Retinal pigment epithelial cell (primary cell): ENCODE results near the gene NCKAP5.

Experiments used
- DNase-seq: peaks from one replicate; pipeline ENCODE4 v3.0.0-alpha.2; 2010; ENCODE audit warnings: low read depth
- H3K4me3 ChIP-seq: 2 replicates; pipeline ENCODE4 v1.5.1; 2011; ENCODE audit warnings: mild to moderate bottlenecking, low read length, control low read depth, moderate library complexity
- TF ChIP-seq, protein P1 (sequence below): conservative IDR thresholded peaks from 2 replicates; pipeline ENCODE4 v1.5.1; 2011; ENCODE audit warnings: low read depth, low read length, control low read depth, inconsistent platforms

Gene NCKAP5

GRCh38 chr2:133039531-133039930, 528.7 kb downstream of the NCKAP5 start:
- TF ChIP-seq, protein P1, sequence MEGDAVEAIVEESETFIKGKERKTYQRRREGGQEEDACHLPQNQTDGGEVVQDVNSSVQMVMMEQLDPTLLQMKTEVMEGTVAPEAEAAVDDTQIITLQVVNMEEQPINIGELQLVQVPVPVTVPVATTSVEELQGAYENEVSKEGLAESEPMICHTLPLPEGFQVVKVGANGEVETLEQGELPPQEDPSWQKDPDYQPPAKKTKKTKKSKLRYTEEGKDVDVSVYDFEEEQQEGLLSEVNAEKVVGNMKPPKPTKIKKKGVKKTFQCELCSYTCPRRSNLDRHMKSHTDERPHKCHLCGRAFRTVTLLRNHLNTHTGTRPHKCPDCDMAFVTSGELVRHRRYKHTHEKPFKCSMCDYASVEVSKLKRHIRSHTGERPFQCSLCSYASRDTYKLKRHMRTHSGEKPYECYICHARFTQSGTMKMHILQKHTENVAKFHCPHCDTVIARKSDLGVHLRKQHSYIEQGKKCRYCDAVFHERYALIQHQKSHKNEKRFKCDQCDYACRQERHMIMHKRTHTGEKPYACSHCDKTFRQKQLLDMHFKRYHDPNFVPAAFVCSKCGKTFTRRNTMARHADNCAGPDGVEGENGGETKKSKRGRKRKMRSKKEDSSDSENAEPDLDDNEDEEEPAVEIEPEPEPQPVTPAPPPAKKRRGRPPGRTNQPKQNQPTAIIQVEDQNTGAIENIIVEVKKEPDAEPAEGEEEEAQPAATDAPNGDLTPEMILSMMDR, result no peak
- no peak overlapping the region for H3K4me3 ChIP-seq
- DNase-seq, result no peak

GRCh38 chr2:133026536-133027177, 541.6 kb downstream of the NCKAP5 start:
- no peak for DNase-seq
- no peak overlapping the region for H3K4me3 ChIP-seq
- TF ChIP-seq, protein P1, result no peak

GRCh38 chr2:133025004-133025403, 543.3 kb downstream of the NCKAP5 start:
- TF ChIP-seq, protein P1, result no peak
- H3K4me3 ChIP-seq, result no peak overlapping the region
- no peak for DNase-seq

DNA sequence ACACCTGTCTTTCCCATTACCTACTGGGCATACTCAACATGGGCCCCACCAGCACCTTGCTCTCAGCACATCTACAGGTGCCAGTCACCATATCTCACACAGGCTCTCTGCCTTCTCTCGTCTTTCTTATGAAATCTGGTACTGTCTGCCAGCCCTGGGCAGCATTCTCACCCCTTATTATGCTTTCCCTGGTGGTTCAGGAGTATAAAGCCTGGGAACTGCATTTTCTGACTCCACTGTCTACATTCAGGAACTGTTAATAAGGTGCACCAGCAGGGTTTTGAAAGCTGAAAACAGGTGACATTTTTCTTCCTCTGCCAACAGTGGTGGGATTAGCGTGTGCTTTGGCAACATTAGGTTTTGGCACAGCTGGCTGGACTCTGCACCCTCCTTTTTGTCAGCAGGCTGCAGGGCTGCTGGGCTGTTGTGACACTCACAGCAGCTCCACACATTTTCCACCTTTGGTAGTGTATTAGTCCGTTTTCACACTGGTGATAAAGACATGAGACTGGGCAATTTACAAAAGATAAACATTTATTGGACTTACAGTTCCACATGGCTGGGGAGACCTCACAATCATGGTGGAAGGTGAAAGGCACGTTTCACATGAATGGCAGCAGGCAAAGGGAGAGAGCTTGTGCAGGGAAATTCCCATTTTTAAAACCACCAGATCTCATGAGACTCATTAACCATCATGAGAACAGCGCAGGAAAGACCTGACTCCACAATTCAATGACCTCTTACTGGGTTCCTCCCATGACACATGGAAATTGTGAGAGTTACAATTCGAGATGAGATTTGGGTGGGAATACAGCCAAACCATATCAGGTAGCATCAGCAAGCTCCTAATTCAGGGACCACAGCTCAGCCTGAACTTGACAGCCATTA, 555.2 kb downstream of the NCKAP5 start:
- TF ChIP-seq, protein P1, result no peak
- H3K4me3 ChIP-seq, result no peak overlapping the region
- DNase-seq, result no peak

DNA sequence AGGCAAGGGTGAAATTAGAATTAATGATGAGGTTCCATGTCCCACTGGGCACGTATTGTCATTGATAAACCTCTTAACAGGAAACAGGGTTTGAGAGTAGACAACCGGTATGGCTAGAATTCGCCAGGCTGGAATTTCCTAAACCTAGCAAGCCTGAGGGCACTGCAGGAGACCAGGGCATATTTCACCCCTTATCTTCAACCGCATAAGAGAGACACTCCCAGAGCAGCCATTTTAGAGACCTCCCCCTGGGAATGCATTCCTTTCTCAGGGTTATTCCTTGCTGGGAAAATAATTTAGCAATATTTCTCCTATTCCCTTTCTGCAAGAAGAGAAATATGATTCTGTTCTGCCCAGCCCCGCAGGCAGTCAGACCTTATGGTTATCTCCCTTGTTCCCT, 563.6 kb downstream of the NCKAP5 start:
- DNase-seq, result no peak
- H3K4me3 ChIP-seq, result no peak overlapping the region
- TF ChIP-seq, protein P1, result no peak

DNA sequence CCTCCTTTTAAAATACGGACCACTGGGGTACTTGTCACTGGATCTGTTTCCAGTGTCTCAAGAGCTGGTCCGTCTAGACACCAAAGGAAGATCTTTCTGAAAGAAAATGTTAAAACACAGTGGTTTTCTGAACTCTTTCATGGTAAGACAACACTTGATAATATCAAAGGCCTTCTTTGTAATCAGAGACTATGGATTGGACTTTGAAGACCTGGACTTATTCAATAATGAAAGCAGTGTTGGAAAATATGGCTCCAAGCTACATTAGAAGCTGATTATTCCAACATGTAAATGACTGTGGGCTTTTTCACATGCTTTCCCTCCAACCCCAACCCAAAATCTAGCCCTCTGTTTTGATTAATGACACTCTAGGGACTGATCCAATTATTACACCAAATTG, 568.8 kb downstream of the NCKAP5 start:
- H3K4me3 ChIP-seq, result no peak overlapping the region
- no peak for DNase-seq
- TF ChIP-seq, protein P1, result no peak
